Natural killer cell treated with Interleukin-12 subunit alpha and Interleukin-12 subunit beta and Interleukin-15 and Interleukin-18, amount 100 ng/mL, for 72 hours (primary cell): ENCODE measurements around the gene SLC29A4. TPM values are rescaled to one million over a fixed set of nuclear protein-coding genes. Genes with fewer than 3 reads are reported as not detected.
A peak's percentile ranks its signal among the peaks of the same experiment; 100 is the strongest.
"Not testable (repeated sequence)": the region's sequence is repeated elsewhere in the genome, so short reads cannot be mapped to it uniquely, and the experiment has no call there.

ENCODE experiments used
- ATAC-seq, 2 donors: fragments of 150-1000 bp; cut with Tn5 transposase in 1 of 2; sonication (Bioruptor Pico), chemical (Tn5 transposase) in 1 of 2; 2 replicates each; pipeline ENCODE4 v1.10.0; 2021
- DNase-seq: peaks from one replicate; pipeline ENCODE4 v3.0.0; 2022; ENCODE audit warnings: low spot score
- H3K27ac Mint-ChIP-seq, 2 donors: 1 replicate in 1 of 2; 2 replicates in 1 of 2; pipeline ENCODE4 v1.8.0; 2022; ENCODE audit warnings: mixed read lengths in 2 of 2, mild to moderate bottlenecking in 1 of 2, moderate library complexity in 1 of 2
- H3K27me3 Mint-ChIP-seq, 2 donors: 1 replicate in 1 of 2; 2 replicates in 1 of 2; pipeline ENCODE4 v1.8.0; 2022; ENCODE audit warnings: mixed read lengths in 2 of 2
- H3K36me3 Mint-ChIP-seq: one replicate; pipeline ENCODE4 v1.8.0; 2022; ENCODE audit warnings: mixed read lengths
- H3K4me1 Mint-ChIP-seq, 2 donors: 1 replicate in 1 of 2; 2 replicates in 1 of 2; pipeline ENCODE4 v1.8.0; 2022; ENCODE audit warnings: low read depth in 2 of 2, mixed read lengths in 2 of 2, mild to moderate bottlenecking in 1 of 2
- H3K4me3 Mint-ChIP-seq: one replicate; pipeline ENCODE4 v1.8.0; 2022; ENCODE audit warnings: mixed read lengths
- H3K9me3 Mint-ChIP-seq: 2 replicates; pipeline ENCODE4 v1.8.0; 2022; ENCODE audit warnings: mixed read lengths
- total RNA-seq, 2 donors: library from RNA; stranded (reverse); gene quantifications; one replicate each; pipeline ENCODE4 v1.2.3, GENCODE V29; 2022

The SLC29A4 gene
- total RNA-seq, result under 1 TPM; 0.11 to 0.52 TPM

DNA sequence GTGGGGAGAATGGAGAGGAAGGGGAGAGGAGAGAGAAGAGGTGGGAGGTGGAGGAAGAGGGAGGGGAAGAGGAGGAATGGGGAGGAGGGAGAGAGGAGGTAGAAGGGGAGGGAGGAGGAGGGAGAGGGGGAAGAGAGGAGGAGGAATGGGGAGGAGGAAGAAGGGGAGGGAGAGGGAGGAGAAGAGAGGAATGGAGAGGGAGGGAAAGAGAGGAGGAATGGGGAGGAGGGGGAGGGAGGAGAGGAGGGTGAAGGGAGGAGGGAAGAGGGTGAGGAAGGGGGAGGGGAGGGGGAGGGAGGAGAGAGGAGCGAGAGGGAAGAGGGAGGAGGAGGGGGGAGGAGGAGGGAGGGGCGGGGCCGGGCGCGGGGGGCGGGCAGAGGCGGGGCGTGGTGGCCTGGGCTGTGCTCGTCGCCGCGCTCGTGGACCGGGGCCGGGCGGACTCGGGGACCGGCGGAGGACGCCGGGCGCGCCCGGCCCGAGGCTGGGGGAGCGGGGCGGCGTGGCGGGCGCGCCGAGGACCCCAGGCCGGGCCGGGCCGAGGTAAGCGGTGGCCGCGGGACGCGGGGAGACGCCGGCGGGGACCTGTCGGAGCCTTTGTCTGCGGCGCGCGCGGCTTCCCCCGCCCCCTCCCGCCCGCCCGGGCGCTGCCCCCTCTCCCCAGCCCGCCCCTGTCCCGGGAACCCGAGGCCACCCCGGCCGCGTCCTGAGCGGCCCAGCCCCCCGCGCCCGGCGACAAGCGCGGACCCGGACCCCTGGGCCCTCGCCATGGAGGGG, at the start of gene SLC29A4:
Gene SLC29A4, plus strand, starts transcription at position 401 of the 774 bp plus-strand sequence. CDS start 4,874 bp downstream, outside the sequence.
- Mint-ChIP-seq H3K27me3 (peaks cover 0 to 4% of the 10 kb centered on the region in 2 donors), H3K4me3 (no peak within 1 kb of the TSS), H3K4me1 (no peaks in the 10 kb centered on the region), H3K27ac (no peak within 1 kb of the TSS), H3K9me3 (no peaks in the 10 kb centered on the region), H3K36me3 (no peaks in the 10 kb centered on the region)
- DNase-seq, result no peak
- peak; percentile 72 to 83 for ATAC-seq

DNA sequence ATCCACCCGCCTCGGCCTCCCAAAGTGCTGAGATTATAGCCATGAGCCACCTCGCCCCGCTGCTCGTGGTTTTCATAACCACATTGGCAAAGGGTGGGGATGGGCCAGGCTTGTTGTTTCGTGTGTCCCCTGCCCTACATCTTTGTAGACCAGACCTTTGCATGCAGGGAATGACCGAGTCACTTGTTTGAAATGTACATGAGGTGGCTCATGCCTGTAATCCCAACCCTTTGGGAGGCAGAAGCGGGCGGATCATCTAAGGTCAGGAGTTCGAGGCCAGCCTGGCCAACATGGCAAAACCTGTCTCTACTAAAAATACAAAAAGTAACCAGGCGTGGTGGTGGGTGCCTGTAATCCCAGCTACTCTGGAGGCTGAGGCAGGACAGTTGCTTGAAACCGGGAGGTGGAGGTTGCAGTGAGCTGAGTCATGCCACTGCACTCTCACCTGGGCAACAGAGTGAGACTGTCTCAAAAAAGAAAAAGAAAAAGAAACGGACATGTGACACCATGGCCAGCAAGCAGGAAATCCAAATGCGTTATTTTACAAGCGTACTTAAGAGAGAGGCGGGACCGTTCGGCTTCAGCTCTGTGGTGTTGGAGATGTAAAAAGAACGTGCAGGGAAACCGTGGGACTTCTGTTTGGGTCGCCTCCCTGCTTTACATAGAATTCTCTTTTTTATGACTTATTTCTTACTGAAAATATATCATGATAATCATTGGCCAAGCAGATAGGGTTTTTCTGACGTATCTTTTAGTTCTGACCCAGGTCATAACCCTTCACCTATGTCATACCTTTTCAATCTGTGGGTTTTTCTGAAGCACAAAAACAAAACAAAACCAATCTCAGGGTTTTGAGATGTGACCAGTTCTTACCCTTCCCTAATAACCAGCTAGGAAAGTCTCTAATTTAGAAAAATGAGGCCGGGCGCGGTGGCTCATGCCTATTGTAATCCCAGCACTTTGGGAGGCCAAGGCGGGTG, 47.6 kb upstream of the SLC29A4 start:
- H3K36me3 Mint-ChIP-seq, result peaks cover 6% of the 10 kb centered on the region

GRCh38 chr7:5237286-5237685, 45.5 kb upstream of the SLC29A4 start:
- H3K4me1 Mint-ChIP-seq, result peaks cover 6 to 14% of the 10 kb centered on the region in 2 donors
- DNase-seq, result no peak
- H3K9me3 Mint-ChIP-seq, result no peaks in the 10 kb centered on the region
- peaks cover 6 to 14% of the 10 kb centered on the region in 2 donors for H3K27me3 Mint-ChIP-seq
- H3K27ac Mint-ChIP-seq, result no peak overlapping the region
- no peaks in the 10 kb centered on the region for H3K36me3 Mint-ChIP-seq
- no peak overlapping the region for H3K4me3 Mint-ChIP-seq
- ATAC-seq, result no peak

More for the DNA sequence above, 47.6 kb upstream of the SLC29A4 start:
- Mint-ChIP-seq H3K4me3 (no peak overlapping the region), H3K27me3 (peaks cover 0 to 5% of the 10 kb centered on the region in 2 donors), H3K27ac (no peak overlapping the region), H3K9me3 (no peaks in the 10 kb centered on the region), H3K4me1 (peaks cover 8 to 9% of the 10 kb centered on the region in 2 donors)
- DNase-seq, result no peak
- ATAC-seq, result no peak

- Mint-ChIP-seq H3K27me3 (peaks cover 12 to 17% of the 10 kb centered on the region in 2 donors), H3K36me3 (no peaks in the 10 kb centered on the region), H3K9me3 (no peaks in the 10 kb centered on the region), H3K4me3 (no peak overlapping the region), H3K4me1 (peaks cover 6 to 14% of the 10 kb centered on the region in 2 donors), H3K27ac (no peak overlapping the region)
- ATAC-seq (no peak), DNase-seq (no peak)
These were observed 44.2 kb upstream of the SLC29A4 start for GRCh38 chr7:5238500-5238899.

GRCh38 chr7:5243261-5243660, 39.5 kb upstream of the SLC29A4 start:
- ATAC-seq (no peak), DNase-seq (peak; percentile 40)
- H3K4me1 Mint-ChIP-seq, result peaks cover 6 to 11% of the 10 kb centered on the region in 2 donors
- H3K9me3 Mint-ChIP-seq, result no peaks in the 10 kb centered on the region
- H3K27ac Mint-ChIP-seq, result no peak overlapping the region
- H3K27me3 Mint-ChIP-seq, result peaks cover 12 to 17% of the 10 kb centered on the region in 2 donors
- H3K36me3 Mint-ChIP-seq, result no peaks in the 10 kb centered on the region
- no peak overlapping the region for H3K4me3 Mint-ChIP-seq

- Mint-ChIP-seq H3K36me3 (no peaks in the 10 kb centered on the region), H3K27me3 (no peaks in the 10 kb centered on the region), H3K27ac (no peak overlapping the region), H3K4me3 (no peak overlapping the region), H3K9me3 (no peaks in the 10 kb centered on the region), H3K4me1 (no peaks in the 10 kb centered on the region)
- DNase-seq (peak; percentile 57), ATAC-seq (peak; percentile 17 to 55)
These were observed 34.4 kb upstream of the SLC29A4 start for GRCh38 chr7:5248201-5248885.

GRCh38 chr7:5250787-5251186, 32.0 kb upstream of the SLC29A4 start:
- H3K4me1 Mint-ChIP-seq, H3K27me3 Mint-ChIP-seq, H3K36me3 Mint-ChIP-seq, H3K9me3 Mint-ChIP-seq, H3K4me3 Mint-ChIP-seq, H3K27ac Mint-ChIP-seq, ATAC-seq: not testable (repeated sequence)
- DNase-seq, result peak; percentile 2

DNA sequence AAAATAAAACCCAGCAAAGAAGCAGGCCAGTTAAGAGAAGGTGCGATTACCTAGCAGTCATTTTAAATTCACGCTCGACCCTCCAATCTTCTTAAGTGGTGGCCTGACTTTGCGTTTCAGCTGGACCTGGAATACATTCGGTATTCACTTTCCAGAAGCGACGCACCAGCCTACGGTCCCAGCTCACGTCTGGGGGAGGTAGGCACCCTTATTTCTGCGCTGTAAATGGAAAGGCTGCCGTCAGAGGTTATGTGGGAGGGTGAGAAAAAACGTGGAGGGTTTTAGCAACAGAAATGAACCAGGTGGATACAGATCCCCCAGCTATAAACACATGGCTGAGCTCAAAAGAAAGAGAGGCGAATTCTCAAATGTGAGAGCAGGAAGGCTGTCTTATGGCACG, 29.2 kb upstream of the SLC29A4 start:
- H3K9me3 Mint-ChIP-seq, ATAC-seq, H3K36me3 Mint-ChIP-seq, H3K27ac Mint-ChIP-seq, DNase-seq, H3K27me3 Mint-ChIP-seq, H3K4me3 Mint-ChIP-seq, H3K4me1 Mint-ChIP-seq: not testable (repeated sequence)

DNA sequence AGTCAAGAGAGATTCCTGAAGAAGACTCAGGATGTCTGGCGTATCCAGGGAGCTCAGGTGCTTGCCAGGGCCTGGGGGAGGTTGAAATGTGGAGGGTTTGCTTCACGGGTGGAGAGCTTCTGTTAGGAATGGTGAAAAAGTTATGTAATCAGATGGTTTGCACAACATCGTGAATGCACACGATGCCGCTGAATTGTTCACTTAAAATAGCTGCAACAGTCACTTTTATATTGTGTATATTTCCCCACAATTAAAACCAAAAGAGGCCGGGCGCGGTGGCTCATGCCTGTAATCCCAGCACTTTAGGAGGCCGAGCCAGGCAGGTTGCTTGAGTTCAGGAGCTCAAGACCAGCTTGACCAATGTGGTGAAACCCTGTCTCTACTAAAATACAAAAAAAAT, 28.4 kb upstream of the SLC29A4 start:
- H3K9me3 Mint-ChIP-seq, ATAC-seq, H3K27ac Mint-ChIP-seq, H3K4me3 Mint-ChIP-seq, H3K4me1 Mint-ChIP-seq, H3K36me3 Mint-ChIP-seq, H3K27me3 Mint-ChIP-seq: not testable (repeated sequence)
- peak; percentile 8 for DNase-seq

- H3K27ac Mint-ChIP-seq, result no peak overlapping the region
- no peaks in the 10 kb centered on the region for H3K36me3 Mint-ChIP-seq
- no peaks in the 10 kb centered on the region for H3K4me1 Mint-ChIP-seq
- no peaks in the 10 kb centered on the region for H3K9me3 Mint-ChIP-seq
- ATAC-seq (no peak), DNase-seq (no peak)
- no peaks in the 10 kb centered on the region for H3K27me3 Mint-ChIP-seq
- H3K4me3 Mint-ChIP-seq, result no peak overlapping the region
These were observed 26.9 kb upstream of the SLC29A4 start for GRCh38 chr7:5255832-5256231.

DNA sequence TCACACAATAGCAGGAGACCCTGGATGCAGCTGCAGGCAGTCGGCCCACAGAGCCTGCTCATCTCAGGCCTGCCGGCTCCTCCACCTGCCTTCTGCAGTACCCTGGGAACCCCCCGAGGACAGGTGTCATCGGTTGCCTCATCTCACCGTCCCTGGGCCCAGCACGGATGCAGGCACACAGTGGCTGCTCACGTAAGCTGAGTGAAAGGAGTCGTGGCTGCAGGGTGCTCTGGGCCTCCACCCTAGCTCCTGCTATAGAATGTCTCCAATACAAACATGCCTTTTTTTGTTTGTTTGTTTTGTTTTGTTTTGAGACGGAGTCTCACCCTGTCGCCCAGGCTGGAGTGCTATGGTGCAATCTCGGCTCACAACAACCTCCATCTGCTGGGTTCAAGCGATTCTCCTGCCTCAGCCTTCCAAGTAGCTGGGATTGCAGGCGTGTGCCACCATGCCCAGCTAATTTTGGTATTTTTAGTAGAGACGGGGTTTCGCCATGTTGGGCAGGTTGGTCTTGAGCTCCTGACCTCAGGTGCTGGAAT, 22.1 kb upstream of the SLC29A4 start:
- H3K4me1 Mint-ChIP-seq, H3K4me3 Mint-ChIP-seq, ATAC-seq, H3K36me3 Mint-ChIP-seq, DNase-seq, H3K9me3 Mint-ChIP-seq, H3K27me3 Mint-ChIP-seq, H3K27ac Mint-ChIP-seq: not testable (repeated sequence)

GRCh38 chr7:5263066-5263465, 19.7 kb upstream of the SLC29A4 start:
- not testable (repeated sequence) for H3K27ac Mint-ChIP-seq, ATAC-seq, H3K4me1 Mint-ChIP-seq, H3K4me3 Mint-ChIP-seq, H3K36me3 Mint-ChIP-seq, H3K9me3 Mint-ChIP-seq, H3K27me3 Mint-ChIP-seq
- DNase-seq, result peak; percentile 41
